HG03175 (cell line): ENCODE results near the gene MRPL41.
A peak's percentile ranks its signal among the peaks of the same experiment; 100 is the strongest.
"Not testable (repeated sequence)": the region's sequence is repeated elsewhere in the genome, so short reads cannot be mapped to it uniquely, and the experiment has no call there.

Experiments used
- ATAC-seq: cut with Tn5 transposase; IDR thresholded peaks from one replicate; pipeline ENCODE4 v1.9.1; 2021; ENCODE audit warnings: mild to moderate bottlenecking, moderate library complexity; ENCODE audit not compliant: unreplicated experiment

The MRPL41 gene

GRCh38 chr9:137551264-137552021, at the start of gene MRPL41:
TSS of gene MRPL41 (plus strand) at chr9:137551879. CDS start at chr9:137552082, 203 bp downstream.
- ATAC-seq, result peak; percentile 74

DNA sequence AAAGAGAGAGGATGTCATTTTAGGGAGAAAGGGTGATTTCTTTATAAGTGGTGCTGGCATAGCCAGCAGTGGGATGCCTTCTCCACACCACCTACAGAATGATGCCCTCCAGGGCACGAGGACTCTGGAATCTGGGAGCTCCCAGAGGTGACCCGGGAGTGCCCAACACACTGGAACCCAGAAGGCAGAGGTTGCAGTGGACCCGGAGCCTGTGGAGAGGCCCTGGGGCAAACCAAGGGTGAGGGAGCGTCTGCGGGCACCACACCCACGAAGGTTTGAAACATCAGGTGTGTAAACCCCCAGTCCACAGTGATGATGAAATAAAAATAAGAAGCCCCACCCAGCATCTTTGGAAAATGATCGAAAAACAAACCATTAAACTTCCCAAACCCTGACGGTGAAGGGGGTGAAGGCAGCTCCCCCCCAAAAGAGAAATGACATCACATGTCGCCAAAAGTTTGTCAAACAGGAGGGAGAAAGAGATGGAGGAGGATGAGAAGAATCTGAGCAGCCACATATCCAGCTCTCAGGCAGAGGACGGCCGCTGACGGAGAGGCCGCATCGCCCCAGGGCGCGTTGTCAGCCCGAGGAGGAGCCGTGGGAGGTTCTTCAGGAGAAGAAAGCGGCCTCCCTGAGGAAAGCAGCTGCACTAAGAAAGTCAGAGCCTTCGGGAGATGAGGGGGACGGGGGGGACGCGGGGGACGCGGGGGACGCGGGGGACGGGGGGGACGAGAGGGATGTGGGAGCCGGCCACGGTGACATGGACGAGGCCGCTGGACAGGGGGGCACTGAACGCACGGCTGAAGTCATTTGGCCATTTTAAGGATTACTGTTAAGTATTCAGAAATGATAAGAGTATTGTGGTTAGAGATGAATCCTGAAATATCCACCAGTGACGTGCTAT, 49.4 kb upstream of the MRPL41 start:
- ATAC-seq, result no peak

GRCh38 chr9:137504432-137504777, 47.3 kb upstream of the MRPL41 start:
- no peak for ATAC-seq

DNA sequence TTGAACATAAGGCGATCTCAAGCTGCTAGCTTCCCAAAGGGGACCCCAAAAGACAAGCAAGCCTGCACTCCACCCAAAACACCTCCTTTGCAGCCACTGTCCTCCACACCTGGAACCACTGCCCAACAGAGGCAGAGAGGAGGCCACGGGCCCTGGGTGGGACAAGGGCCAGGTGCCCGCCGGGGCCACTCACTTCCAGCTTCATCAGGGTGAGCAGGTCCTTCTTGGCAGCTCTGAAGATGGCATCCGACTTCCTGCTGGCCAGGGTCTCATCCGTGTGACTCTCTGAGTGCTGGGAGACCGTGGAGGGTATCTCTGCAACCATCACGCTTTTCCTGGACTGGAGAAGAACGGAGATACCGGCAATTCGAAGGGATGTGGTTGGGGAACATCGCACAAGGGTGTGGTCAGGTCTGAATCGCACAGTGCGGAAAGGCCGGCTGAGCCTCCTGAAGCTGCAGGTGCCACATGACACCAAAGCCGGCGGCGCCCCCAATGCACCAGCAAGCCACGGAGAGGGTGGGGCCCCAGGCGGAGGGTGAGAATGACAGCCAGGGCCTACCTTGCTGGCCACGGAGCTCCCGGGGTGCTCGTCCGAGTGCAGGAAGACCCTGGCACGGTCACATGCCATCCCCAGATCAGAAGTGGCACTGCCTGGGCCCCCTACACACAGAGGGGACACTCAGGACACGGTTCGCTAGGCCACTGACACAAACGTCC, 46.1 kb upstream of the MRPL41 start:
- no peak for ATAC-seq

GRCh38 chr9:137506274-137506673, 45.4 kb upstream of the MRPL41 start:
- ATAC-seq, result no peak

- ATAC-seq, result no peak
Observed at GRCh38 chr9:137506702-137507171, 44.9 kb upstream of the MRPL41 start.

DNA sequence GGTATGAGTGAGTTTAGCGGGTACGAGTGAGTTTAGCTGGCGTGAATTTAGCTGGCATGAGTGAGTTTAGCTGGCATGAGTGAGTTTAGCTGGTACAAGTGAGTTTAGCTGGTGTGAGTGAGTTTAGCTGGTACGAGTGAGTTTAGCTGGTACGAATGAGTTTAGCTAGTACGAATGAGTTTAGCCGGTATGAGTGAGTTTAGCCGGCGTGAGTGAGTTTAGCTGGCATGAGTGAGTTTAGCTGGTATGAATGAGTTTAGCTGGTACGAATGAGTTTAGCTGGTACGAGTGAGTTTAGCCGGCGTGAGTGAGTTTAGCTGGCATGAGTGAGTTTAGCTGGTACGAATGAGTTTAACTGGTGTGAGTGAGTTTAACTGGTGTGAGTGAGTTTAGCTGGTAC, 42.5 kb upstream of the MRPL41 start:
- no peak for ATAC-seq

DNA sequence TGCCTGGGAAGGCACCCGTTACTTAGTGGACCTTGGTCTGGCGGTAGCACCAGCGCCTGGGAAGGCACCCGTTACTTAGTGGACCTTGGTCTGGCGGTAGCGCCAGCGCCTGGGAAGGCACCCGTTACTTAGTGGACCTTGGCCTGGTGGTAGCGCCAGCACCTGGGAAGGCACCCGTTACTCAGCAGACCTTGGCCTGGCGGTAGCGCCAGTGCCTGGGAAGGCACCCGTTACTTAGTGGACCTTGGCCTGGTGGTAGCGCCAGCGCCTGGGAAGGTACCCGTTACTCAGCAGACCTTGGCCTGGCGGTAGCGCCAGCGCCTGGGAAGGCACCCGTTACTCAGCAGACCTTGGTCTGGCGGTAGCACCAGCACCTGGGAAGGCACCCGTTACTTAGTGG, 40.6 kb upstream of the MRPL41 start:
- not testable (repeated sequence) for ATAC-seq

DNA sequence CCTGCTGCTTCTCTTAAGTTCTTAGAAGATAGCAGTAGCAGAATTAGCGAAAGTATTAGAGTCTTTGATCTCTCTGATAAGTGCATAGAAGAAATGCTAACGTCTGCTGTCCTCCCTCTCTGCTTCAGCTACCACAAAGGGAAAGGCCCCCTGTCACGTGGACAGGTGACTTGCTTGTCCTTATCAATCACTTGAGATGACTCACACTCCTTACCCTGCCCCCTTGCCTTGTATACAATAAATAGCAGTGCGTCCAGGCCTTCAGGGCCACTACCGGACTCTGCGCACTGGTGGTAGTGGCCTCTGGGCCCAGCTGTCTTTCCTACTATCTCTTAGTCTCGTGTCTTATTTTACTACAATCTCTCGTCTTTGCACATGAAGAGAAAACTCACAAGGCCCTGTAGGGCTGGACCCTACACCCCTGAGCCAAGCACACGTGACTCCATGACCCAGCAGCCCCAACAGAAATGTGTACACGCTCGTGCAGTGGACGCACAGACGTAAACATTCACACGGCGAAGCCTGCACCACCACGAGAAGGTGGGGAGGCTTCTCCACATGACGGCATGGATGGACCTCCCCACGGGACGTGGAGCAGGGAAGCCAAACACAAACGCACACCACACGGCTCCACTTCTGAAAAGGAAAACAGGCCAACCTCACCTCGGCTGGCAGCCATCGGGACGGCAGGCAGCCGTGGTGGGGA, 39.8 kb upstream of the MRPL41 start:
- ATAC-seq, result no peak

GRCh38 chr9:137513136-137513535, 38.5 kb upstream of the MRPL41 start:
- ATAC-seq, result not testable (repeated sequence)

DNA sequence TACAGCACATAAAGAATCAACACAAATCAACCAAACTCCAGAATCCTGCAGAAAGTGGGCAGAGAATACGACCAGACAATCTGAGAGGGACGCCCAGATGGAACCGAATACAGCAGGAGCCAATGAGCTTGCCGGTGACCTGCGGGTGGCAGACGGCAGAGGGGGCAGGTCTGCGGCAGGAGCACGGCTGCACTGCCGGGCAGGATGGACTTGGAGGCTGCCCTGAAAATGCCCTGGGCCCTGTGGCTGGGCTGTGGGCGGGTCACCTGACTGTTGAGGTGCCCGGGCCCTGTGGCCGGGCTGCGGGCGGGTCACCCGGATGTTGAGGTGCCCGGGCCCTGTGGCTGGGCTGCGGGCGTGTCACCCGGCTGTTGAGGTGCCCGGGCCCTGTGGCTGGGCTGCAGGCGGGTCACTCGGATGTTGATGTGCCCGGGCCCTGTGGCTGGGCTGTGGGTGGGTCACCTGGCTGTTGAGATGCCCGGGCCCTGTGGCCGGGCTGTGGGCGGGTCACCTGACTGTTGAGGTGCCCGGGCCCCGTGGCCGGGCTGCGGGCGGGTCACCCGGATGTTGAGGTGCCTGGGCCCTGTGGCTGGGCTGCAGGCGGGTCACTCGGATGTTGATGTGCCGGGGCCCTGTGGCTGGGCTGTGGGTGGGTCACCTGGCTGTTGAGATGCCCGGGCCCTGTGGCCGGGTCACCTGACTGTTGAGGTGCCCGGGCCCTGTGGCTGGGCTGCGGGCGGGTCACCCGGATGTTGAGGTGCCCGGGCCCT, 37.7 kb upstream of the MRPL41 start:
- not testable (repeated sequence) for ATAC-seq

DNA sequence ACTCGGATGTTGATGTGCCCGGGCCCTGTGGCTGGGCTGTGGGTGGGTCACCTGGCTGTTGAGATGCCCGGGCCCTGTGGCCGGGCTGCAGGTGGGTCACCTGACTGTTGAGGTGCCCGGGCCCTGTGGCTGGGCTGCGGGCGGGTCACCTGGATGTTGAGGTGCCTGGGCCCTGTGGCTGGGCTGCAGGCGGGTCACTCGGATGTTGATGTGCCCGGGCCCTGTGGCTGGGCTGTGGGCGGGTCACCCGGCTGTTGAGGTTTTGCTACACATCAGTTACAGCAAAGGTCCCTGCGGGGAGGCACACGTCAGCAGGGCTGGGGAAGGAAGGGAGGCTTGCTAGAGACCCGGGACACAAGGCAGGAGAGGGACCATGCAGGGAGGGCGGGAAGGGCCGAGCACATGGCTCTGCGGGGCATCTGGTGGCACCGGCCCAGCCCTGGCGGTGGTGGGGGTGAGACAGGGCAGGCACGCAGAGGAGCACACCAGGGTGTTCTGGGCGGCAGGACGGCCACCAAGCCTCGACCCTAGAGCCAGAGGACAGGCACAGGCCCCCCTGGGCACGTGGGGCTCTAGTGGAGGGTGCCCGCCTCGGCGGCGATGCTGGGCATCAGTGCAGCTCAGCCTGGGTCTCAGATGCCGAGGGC, 36.9 kb upstream of the MRPL41 start:
- no peak for ATAC-seq

DNA sequence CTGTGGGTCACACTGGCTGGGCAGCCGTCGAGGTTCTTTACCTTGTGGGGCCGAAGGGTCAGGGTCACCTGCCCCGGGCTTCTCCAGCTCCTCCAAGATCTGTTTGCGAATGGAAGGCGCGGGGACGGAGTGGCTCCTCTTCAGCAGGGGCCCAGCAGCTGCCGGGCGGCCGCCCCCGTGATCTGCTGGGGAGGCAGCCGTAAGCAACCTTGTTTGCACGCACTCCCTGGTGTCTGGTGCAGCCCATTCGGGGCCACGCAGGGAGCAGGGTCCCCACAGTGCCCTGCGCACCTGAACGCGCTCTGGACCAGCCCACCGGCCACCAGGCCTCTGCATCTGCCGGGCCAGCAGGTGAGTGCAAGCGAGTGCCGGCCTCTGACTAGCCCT, 36.3 kb upstream of the MRPL41 start:
- no peak for ATAC-seq

DNA sequence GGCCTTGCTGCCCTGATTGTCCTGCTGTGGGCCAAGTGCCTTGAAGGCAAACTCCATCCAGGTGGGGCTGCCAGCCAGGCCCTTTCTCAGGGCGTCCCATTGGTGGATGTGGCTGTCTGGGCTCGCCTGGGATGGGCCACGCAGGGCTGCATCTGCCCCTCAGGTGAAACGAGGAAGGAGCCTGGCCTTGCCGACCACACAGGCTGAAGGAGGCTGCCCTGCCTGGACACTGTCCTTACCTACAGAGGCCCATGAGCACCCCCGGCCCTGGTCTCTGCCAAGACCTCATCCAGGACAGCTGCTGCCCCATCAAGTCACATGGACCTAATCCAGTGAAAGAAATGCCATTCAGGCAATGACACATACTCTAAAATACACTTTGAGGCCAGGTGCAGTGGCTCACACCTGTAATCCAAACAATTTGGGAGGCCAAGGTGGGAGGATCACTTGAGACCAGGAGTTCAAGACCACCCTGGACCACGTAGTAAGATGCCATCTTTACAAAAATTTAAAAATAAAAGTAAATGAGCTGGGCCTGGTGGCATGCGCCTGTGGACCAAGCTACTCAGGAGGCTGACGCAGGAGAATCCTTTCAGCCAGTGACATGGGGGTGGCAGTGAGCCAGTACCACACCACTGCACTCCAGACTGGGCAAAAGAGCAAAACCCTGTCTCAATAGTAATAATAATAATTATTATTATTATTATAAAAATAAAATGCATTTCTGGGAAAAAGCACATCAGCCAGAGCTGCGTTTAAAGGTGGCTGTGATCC, 35.3 kb upstream of the MRPL41 start:
- no peak for ATAC-seq

GRCh38 chr9:137518661-137519459, 32.8 kb upstream of the MRPL41 start:
- not testable (repeated sequence) for ATAC-seq

DNA sequence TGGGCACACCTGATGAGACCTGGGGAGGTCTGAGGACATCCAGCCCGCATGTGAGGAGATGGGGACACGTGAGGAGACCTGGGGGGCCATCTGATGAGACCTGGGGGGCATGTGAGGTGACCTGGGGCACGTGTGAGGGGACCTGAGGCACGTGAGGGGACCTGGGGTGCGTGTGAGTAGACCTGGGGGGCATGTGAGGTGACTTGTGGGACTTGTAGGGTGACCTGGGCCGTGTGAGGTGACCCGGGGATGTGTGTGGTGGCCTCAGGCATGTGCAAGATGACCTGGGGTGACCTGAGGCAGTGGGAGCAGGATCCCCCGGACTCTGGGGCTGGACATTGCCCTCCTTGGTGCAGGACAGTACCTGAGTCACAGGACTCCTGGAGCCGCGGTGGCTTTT, 32.1 kb upstream of the MRPL41 start:
- ATAC-seq, result no peak

DNA sequence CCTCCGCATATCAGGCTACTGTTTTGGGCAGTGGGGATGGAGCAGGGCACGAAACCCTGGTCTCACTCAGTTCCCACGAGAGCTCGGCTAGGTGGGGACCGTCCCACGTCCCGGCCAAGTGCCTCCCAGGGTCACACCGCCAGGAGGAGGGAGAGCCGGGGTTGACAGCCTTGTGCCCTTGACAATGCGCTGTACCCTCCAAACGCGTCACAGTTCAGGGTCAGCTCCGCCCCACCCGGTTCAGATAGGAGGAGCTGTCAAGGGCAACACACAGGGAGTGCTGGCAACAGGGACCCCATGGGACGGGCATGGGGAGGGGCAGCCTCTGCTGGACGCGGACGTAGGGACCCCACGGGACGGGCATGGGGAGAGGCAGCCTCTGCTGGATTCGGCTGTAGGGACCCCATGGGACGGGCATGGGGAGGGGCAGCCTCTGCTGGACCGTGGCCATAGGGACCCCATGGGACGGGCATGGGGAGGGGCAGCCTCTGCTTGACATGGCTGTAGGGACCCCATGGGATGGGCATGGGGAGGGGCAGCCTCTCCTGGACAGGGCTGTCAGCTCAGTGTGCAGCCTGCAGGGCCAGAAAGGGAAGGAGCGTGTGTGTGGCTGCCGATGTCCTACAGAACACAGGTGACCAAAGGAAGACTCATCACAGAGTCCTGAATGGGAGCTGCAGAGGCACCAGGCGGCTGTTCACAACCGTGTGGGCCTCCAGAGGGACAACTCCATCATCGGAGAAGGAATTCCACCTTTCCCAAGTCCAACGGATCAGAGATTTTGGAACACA, 30.9 kb upstream of the MRPL41 start:
- no peak for ATAC-seq
